Measurements from ENCODE around the gene CSAD.
"Not testable (repeated sequence)": the region's sequence is repeated elsewhere in the genome, so short reads cannot be mapped to it uniquely, and the experiment has no call there.

CSAD gene

GRCh38 chr12:53179687-53180219 is 972 bp downstream of the CSAD start:
- no peak for DNase-seq (ENCODE audit: low spot score)

DNA sequence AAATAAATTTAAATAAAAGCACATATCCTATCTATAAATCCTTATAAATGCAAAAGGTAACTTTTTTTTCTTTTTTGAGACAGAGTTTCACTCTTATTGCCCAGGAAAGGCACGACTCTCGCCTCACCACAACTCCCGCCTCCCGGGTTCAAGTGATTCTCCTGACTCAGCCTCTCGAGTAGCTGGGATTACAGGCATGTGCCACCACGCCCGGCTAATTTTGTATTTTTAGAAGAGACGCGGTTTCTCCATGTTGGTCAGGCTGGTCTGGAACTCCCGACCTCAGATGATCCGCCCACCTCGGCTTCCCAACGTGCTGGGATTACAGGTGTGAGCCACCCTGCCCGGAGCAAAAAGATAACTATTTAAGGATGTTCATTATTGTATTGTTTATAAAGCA is 1.9 kb downstream of the CSAD start:
- DNase-seq (ENCODE audit: low spot score) = not testable (repeated sequence)

DNA sequence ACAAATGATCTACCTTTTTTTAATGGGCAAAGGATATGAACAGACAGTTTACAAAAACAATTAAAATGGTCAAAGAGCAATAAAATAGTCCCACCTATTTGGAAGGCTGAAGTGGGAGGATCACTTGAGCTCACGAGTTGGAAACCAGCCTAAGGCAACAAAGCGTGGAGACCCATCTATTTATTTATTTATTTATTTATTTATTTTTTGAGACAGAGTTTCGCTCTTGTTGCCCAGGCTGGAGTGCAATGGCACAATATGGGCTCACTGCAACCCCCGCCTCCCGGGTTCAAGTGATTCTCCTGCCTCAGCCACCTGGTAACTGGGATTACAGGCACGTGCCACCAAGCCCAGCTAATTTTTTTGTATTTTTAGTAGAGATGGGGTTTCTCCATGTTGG is 3.3 kb downstream of the CSAD start:
- DNase-seq (ENCODE audit: low spot score) = not testable (repeated sequence)

DNA sequence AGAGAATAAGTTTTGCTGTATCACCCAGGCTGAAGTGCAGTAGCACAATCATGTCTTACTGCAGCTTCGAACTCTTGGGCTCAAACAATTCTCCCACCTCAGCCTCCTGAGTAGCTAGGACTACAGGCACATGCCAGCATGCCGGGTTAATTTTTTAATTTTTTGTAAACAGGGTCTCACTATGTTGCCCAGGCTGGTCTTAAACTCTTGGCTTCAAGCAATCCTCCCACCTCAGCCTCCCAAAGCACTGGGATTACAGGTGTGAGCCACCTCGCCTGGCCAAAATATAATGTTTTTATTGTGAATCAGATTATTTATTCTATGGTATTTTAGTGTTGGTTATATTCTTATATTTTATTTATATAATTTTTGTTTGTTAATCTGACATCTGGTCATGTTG is 4.0 kb downstream of the CSAD start:
- DNase-seq (ENCODE audit: low spot score) = no peak

DNA sequence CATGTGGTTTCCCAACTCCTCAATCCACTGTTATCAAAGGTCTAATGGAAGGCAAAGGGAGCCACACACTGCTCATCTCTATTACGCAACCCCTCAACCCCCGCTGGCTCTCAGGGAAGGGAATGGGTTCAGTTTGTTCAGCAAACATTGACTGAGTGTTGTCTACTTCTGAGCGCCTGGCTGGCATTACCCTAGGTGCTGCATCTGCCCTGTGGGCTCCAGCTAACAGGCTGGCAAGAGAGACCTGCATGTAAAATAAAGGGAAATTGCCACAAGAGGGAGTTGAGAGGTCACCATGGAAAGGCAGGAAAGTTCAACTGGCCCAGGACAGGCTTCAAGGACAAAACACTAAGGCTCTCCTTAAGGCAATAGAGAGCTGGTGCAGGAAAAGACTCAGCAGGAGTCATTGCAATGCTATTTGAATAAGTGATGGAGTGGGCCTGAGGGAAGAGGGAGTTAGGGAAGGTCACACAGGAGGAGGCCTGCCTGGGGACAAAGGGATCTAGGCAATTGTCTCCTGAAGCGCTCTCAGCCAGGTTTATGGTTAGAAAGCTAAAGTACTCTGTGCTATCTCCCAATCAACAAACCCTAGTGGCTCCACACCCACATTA is 5.7 kb downstream of the CSAD start:
- no peak for DNase-seq (ENCODE audit: low spot score)

DNA sequence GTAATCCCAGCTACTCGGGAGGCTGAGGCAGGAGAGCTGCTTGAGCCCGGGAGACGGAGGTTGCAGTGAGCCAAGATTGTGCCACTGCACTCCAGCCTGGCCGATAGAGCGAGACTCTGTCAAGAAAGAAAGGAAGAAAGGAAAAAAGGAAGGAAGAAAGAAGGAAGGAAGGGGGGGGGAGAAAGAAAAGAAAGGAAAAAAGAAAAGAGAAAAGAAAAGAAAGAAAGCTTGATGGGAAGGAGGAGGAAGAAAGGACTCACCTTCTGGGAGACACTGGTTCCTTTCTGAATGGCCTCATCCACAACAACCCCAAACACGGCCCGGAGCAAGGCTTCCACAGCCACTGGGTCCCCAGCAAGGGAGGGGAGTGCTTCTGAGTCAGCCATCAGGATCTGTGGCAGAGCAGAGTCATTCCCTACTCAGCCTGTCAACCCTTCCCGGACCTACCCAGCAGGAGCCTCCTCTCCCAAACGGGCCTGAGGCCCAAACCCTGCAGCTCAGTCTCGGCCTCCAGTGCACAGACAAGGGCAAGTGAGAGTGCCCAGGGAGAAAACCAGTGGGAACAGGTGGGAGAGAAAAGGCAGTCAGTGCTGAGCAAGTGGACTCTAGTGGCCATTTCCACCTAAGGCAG is 7.5 kb downstream of the CSAD start:
- DNase-seq (ENCODE audit: low spot score) = no peak

- no peak for DNase-seq (ENCODE audit: low spot score)
Measured at GRCh38 chr12:53172352-53172751, 8.4 kb downstream of the CSAD start.

DNA sequence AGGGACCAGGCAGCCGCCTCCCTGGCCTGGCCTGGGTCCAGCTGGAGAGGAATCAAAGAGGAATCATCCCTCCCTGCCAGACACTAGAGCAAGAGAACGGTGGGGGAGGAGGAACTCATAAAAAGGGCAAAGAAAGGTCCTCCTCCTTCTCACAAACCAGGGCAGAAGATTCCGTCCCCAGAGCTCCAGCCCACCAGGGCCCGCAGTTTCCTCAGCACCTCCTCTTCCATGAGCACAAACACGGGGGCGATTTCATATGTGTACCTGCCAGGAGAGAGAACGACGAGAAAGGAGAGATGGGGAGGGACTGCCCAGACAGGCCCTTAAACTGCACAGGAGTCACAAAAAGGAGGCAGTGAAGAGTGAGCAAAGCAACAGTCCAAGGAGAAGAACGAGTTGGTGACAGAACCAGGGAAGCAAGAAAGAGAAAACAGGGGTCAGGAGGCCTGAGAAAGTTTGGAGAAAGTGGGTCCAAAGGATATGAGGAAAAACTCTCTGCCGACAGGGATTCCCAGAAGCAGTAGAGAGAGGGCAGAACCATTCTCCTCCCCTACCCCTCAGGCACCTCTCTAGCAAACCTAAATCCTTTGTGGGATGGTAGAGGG is 8.9 kb downstream of the CSAD start:
- DNase-seq (ENCODE audit: low spot score) = no peak

DNA sequence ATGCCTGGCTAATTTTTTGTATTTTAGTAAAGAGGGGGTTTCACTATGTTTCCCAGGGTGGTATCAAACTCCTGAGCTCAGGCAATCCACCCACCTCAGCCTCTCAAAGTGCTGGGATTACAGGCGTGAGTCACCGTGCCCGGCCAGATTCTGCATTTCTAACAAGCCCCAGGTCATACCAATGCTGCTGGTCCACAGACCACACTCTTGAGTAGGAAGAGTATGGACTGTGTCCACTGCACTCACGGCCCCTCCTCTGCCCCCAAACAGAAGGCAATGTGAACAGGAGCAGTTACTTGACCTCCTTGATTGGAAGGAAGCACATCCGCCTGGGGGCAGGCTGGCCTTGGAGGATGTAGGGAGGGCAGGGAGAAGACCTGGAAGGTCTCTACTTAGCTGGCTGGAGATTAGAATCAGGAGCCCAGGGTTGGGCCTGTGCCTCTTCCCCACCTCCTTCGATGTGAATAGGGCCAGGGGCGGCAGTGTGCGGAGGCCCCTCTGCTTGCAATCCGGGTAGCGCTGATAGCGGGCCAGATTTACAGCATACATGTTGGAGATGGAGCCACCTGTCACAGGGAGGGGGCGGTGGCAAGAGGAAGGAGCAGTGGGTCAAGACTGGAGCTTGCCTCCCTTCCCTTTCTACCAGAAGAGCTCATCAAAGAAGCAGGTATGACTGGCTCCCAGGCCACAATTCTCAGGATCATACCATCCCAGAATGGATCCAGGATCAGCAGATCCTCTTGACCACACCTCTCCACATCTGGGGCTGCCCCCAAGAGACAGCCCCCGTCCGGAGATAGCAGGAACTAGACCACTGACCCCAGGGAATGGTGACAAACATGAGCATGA is 9.6 kb downstream of the CSAD start:
- DNase-seq (ENCODE audit: low spot score) = no peak

GRCh38 chr12:53170215-53170614 is 10.5 kb downstream of the CSAD start:
- DNase-seq (ENCODE audit: low spot score) = no peak

GRCh38 chr12:53169644-53170043 is 11.1 kb downstream of the CSAD start:
- DNase-seq (ENCODE audit: low spot score) = no peak

DNA sequence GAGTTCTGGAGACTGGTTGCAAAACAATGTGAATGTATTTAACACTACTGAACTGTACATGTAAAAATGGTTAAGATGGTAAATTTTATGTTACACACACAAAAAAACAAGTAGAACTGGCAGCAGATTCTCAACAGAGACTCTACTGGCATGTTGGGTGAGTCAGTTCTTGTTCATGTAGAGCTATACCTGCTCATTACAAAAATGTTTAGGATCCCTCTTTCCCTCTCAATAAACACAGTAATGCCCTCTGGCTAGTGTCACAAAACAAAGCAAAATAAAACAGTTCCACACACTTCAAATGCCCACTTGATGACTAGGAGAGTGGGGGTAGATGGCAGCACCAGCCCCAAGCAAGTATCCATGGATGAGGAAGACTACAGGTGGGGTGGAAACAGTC is 13.9 kb downstream of the CSAD start:
- no peak for DNase-seq (ENCODE audit: low spot score)

DNA sequence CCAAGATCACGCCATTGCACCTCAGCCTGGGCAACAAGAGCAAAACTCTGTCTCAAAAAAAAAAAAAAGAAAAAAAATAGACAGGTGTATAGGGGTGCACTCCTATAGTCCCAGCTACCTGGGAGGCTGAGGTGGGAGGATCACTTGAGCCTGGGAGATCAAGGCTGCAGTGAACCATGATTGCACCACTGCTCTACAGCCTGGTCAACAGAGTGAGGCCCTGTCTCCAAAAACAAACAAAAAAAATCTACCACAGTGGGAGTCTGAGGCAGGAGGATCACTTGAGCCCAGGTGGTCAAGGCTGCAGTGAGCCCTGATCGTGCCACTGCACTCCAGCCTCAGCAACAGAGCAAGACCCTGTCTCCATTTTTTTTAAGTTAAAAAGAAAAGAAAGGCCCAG is 17.7 kb downstream of the CSAD start:
- not testable (repeated sequence) for DNase-seq (ENCODE audit: low spot score)

DNA sequence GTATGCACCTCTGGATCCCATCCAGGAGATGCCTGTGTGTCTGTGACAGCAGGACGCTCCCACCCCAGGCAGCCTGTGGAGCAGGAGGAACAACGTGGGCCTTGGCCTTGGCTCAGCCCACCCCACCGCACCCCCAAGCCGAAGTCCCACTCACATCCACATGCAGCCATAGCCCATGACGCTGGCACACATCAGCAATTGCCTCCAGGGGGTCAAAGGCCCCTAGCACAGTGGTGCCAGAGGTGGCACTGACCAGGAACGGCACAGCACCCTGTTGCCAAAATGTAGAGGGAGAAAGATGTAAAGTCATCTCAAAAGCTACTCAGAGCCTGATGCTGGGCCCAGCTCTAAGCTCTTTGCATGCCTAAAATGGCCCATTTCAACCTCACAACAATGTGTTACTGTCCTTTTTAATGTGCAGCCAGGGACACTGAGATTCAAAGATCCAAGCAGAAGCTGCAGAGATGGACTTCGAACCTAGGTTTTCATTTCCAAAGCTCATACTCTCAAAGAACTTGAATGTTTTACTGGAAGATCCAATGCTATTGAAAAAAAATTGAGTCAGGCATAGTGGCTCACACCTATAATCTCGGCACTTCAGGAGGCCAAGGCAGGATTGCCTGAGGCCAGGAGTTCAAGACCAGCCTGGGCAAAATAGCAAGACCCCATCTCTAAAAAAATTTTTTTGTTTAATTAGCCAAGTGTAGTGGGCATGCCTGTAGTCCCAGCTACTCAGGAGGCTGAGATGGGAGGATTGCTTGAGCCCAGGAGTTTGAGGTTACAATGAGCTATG is 19.4 kb downstream of the CSAD start:
- no peak for DNase-seq (ENCODE audit: low spot score)

- no peak for DNase-seq (ENCODE audit: low spot score)
Measured at GRCh38 chr12:53160673-53161072, 20.1 kb downstream of the CSAD start.

DNA sequence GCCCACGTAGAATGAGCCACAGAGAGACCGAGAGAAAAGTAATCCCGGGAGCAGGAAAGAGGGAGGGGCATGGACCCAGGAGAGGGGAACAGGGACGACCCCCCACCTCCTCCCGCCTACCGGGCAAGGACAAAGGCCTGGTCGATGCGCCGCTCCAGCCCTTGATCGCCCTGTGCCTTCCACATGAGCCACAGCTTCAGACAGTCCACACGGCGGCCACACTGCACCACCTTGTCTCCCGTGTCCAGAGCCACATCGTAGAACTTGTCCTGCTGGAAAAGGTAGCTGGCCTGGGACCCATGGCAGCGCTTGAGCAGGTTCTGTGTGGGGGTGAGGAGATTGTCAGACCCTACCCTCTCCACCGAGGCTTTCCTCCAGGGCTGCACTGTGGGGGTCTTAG is 20.7 kb downstream of the CSAD start:
- no peak for DNase-seq (ENCODE audit: low spot score)

GRCh38 chr12:53159195-53159839 is 21.4 kb downstream of the CSAD start:
- peak; percentile 89 for DNase-seq (ENCODE audit: low spot score)

GRCh38 chr12:53152390-53152789 is 28.3 kb downstream of the CSAD start:
- DNase-seq (ENCODE audit: low spot score) = no peak

DNA sequence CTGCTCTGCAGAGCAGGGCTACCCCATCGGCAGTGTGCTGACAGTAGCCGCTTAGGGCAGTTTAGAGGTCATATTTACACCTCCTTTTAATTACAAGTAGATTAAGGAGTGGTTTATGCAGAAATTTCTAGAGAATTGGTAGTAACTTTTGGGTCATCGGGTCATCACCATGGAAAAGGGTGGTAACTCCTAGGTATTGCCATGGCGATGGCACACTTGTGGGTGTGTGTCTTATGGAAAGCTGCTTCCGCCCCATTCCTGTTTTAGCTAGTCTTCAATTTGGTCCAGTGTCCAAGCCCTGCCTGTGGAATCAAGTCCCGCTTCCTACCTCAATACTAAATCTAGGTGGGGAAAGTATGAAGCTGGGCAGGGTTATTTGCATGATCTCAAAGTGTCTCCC is 29.7 kb downstream of the CSAD start:
- no peak for DNase-seq (ENCODE audit: low spot score)

GRCh38 chr12:53147653-53148052 is 33.1 kb downstream of the CSAD start:
- no peak for DNase-seq (ENCODE audit: low spot score)

- no peak for DNase-seq (ENCODE audit: low spot score)
Measured at GRCh38 chr12:53147181-53147580, 33.5 kb downstream of the CSAD start.
